ENCODE measurements around the gene ERICH6. TPM values are rescaled to one million over a fixed set of nuclear protein-coding genes. Genes with fewer than 3 reads are reported as not detected.

ERICH6 gene
- total RNA-seq, 1 experiment from 2014 or later, result not detected

DNA sequence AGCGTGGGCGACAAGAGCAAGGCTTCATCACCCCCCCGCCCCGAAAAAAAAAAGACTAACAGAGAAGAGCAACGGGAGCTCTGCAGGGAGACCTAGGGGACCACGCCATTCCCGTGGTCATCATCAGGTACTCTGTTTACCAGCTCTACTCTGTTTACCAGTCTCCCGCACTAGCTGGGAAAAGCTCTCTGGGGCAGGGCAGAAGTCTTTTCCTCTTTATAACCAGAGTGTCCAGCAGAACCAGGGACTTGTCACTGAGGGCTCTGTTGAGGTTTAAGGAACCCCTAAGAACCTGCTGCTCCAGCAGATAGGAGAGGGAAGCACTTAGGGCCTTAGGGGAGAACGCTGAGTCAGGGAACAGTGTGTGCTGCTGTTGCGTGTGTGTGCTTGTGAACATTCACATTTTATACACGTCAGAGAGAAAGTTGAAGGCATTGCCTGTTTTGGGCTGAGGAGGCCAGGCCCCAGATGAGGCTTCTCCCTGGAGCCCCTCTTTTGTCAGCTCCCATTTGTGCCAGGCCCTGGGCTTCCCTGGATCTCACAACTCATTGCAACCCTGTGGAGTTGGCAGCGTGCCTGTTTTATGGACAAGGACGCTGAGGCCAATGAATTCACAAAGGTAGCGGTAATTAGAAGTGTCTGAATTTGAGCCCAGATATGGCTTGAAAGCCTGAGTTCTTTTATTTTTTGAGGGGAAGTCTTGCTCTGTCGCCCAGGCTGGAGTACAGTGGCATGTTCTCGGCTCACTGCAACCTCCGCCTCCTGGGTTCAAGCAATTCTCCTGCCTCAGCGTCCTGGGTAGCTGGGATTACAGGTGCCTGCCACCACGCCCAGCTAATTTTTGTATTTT, 24.2 kb upstream of the ERICH6 start:
- no TSS peak for BruUV-seq (replicated peaks)
- ChIA-PET POLR2A (interaction anchor here (0.8 to 7.3 kb wide), 6 partner anchors 10 to 125 kb away, joined by 3 to 70 read pairs (median 4); partner anchors contain the start of genes SELENOT and SIAH2), CTCF (interaction anchor here (0.6 to 3.4 kb wide), 6 partner anchors 16 to 137 kb away, joined by 3 to 13 read pairs (median 4); partner anchors contain the start of gene SIAH2)
- Mint-ChIP-seq H3K36me3 (ENCODE audit: insufficient read depth, unreplicated experiment) (no peaks in the 10 kb centered on the region), H3K27ac (ENCODE audit: low read depth, unreplicated experiment) (no peak overlapping the region), H3K9me3 (ENCODE audit: unreplicated experiment) (no peaks in the 10 kb centered on the region), H3K4me3 (ENCODE audit: unreplicated experiment) (no peak overlapping the region), H3K27me3 (ENCODE audit: insufficient read depth, unreplicated experiment) (no peaks in the 10 kb centered on the region), H3K4me1 (ENCODE audit: insufficient read depth, unreplicated experiment) (peaks cover 14% of the 10 kb centered on the region)
- DNase-seq (ENCODE audit: unreplicated experiment), result peak; percentile 51
- intact Hi-C loops (cut with micrococcal nuclease), result no loop called here
- TF ChIP-seq, protein P1, sequence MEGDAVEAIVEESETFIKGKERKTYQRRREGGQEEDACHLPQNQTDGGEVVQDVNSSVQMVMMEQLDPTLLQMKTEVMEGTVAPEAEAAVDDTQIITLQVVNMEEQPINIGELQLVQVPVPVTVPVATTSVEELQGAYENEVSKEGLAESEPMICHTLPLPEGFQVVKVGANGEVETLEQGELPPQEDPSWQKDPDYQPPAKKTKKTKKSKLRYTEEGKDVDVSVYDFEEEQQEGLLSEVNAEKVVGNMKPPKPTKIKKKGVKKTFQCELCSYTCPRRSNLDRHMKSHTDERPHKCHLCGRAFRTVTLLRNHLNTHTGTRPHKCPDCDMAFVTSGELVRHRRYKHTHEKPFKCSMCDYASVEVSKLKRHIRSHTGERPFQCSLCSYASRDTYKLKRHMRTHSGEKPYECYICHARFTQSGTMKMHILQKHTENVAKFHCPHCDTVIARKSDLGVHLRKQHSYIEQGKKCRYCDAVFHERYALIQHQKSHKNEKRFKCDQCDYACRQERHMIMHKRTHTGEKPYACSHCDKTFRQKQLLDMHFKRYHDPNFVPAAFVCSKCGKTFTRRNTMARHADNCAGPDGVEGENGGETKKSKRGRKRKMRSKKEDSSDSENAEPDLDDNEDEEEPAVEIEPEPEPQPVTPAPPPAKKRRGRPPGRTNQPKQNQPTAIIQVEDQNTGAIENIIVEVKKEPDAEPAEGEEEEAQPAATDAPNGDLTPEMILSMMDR (IDR thresholded peaks at IDR 0.05; ENCODE audit: unreplicated experiment), result no peak

DNA sequence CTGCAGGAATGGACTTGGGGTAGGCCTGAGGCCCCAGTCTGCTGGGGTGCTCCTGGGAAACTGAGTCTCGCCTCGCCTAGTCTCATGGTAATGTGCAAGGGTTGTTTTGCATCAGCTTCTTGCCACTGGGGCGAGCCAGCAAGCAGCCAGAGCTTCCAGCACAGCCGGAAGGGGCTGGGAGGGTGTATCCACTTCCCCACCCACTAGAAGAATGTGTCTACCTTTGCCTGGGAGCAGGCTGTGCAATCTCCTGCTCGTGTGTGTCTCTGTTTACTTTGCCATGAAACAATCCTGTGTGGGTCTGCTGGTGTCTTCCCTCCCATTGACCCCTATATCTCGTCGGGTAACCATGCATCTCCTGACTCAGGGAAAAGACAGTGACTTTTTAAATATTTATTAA, 21.8 kb upstream of the ERICH6 start:
- ChIA-PET CTCF (interaction anchor here (0.6 to 1.5 kb wide), 5 partner anchors 38 to 420 kb away, joined by 4 to 10 read pairs (median 4); no protein-coding TSS in a partner anchor), POLR2A (interaction anchor here (0.6 to 7.3 kb wide), 2 partner anchors 38 to 389 kb away, joined by 3 to 70 read pairs; partner anchors contain the start of gene SIAH2)
- intact Hi-C loops (cut with micrococcal nuclease), result loop anchor here (1.0 kb wide), 1 partner anchor 140 kb away; no protein-coding TSS in a partner anchor
- no peaks in the 10 kb centered on the region for H3K36me3 Mint-ChIP-seq (ENCODE audit: insufficient read depth, unreplicated experiment)
- TF ChIP-seq, protein P1 (IDR thresholded peaks at IDR 0.05; ENCODE audit: unreplicated experiment), result no peak
- peak overlapping the region; percentile 6 for H3K27ac Mint-ChIP-seq (ENCODE audit: low read depth, unreplicated experiment)
- no TSS peak for BruUV-seq (replicated peaks)
- no peak overlapping the region for H3K4me3 Mint-ChIP-seq (ENCODE audit: unreplicated experiment)
- peak; percentile 41 for DNase-seq (ENCODE audit: unreplicated experiment)
- no peaks in the 10 kb centered on the region for H3K27me3 Mint-ChIP-seq (ENCODE audit: insufficient read depth, unreplicated experiment)
- H3K9me3 Mint-ChIP-seq (ENCODE audit: unreplicated experiment), result no peaks in the 10 kb centered on the region
- H3K4me1 Mint-ChIP-seq (ENCODE audit: insufficient read depth, unreplicated experiment), result peaks cover 16% of the 10 kb centered on the region

DNA sequence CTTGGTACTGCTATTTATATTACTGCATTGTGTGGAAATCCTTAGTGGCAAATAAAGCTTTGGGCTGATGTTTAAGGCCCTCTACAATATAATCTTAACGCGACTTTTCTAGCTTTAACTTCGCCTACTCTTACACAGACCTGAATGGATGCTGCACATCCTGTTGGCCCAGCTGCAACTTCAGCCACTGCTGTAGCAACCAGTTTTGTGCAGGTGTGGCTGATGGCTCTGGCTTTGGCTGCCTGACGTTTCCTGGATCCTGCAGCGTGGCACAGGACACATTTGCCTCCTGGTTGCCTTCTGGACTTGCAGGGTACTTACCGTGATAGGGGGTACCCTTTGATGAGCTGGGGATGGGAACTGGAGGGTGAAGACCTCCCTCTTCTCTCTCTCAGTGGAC, 20.2 kb upstream of the ERICH6 start:
- TF ChIP-seq, protein P1 (IDR thresholded peaks at IDR 0.05; ENCODE audit: unreplicated experiment), result no peak
- intact Hi-C loops (cut with micrococcal nuclease), result loop anchor here (5.0 kb wide), 1 partner anchor 203 kb away; no protein-coding TSS in a partner anchor
- Mint-ChIP-seq H3K27me3 (ENCODE audit: insufficient read depth, unreplicated experiment) (no peaks in the 10 kb centered on the region), H3K9me3 (ENCODE audit: unreplicated experiment) (no peaks in the 10 kb centered on the region), H3K36me3 (ENCODE audit: insufficient read depth, unreplicated experiment) (no peaks in the 10 kb centered on the region), H3K4me1 (ENCODE audit: insufficient read depth, unreplicated experiment) (peaks cover 16% of the 10 kb centered on the region), H3K27ac (ENCODE audit: low read depth, unreplicated experiment) (no peak overlapping the region), H3K4me3 (ENCODE audit: unreplicated experiment) (no peak overlapping the region)
- ChIA-PET POLR2A (interaction anchor here (1.0 to 7.3 kb wide), 2 partner anchors 39 to 43 kb away, joined by 3 to 70 read pairs; partner anchors contain the start of gene SIAH2), CTCF (interaction anchor here (0.6 to 1.6 kb wide), 7 partner anchors 14 to 142 kb away, joined by 3 to 10 read pairs (median 4); no protein-coding TSS in a partner anchor)
- DNase-seq (ENCODE audit: unreplicated experiment), result no peak
- no TSS peak for BruUV-seq (replicated peaks)

DNA sequence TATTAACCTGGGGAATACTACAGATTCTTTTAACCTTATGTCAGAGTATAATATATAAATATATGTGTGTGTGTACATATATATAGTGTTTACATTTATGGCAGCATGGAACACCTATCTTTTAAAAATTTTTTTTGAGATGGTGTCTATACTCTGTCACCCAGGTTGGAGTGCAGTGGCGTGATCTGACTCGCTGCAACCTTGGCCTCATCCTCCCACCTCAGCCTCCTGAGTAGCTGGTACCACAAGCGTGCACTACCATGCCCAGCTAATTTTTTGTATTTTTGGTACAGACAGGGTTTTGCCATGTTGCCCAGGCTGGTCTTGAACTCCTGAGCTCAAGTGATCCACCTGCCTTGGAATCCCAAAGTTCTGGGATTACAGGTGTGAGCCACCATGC, 18.5 kb upstream of the ERICH6 start:
- CTCF ChIA-PET, result interaction anchor here (0.6 to 3.1 kb wide), 30 partner anchors 10 to 559 kb away, joined by 3 to 59 read pairs (median 4); partner anchors contain the start of genes ERICH6, MED12L and SIAH2
- intact Hi-C loops (cut with micrococcal nuclease), result loop anchor here (5.0 kb wide), 1 partner anchor 205 kb away; no protein-coding TSS in a partner anchor
- Mint-ChIP-seq H3K9me3 (ENCODE audit: unreplicated experiment) (no peaks in the 10 kb centered on the region), H3K27me3 (ENCODE audit: insufficient read depth, unreplicated experiment) (no peaks in the 10 kb centered on the region), H3K36me3 (ENCODE audit: insufficient read depth, unreplicated experiment) (no peaks in the 10 kb centered on the region), H3K4me3 (ENCODE audit: unreplicated experiment) (no peak overlapping the region), H3K27ac (ENCODE audit: low read depth, unreplicated experiment) (no peak overlapping the region), H3K4me1 (ENCODE audit: insufficient read depth, unreplicated experiment) (peaks cover 16% of the 10 kb centered on the region)
- no peak for DNase-seq (ENCODE audit: unreplicated experiment)
- POLR2A ChIA-PET, result interaction anchor here (1.5 to 5.8 kb wide), 2 partner anchors 10 to 40 kb away, joined by 4 to 47 read pairs; partner anchors contain the start of gene SIAH2
- no TSS peak for BruUV-seq (replicated peaks)
- TF ChIP-seq, protein P1 (IDR thresholded peaks at IDR 0.05; ENCODE audit: unreplicated experiment), result no peak

Measured in MCF 10A (cell line).